H9 (cell line): ENCODE measurements around the gene COL3A1. TPM values are rescaled to one million over a fixed set of nuclear protein-coding genes. Genes with fewer than 3 reads are reported as not detected.

ENCODE experiments used
- DNase-seq: peaks from one replicate; pipeline ENCODE4 v3.0.0-alpha.2; 2017
- H2AFZ ChIP-seq: one replicate; pipeline ENCODE4 v1.6.1; 2013; ENCODE audit warnings: mild to moderate bottlenecking, low read length, control low read depth, moderate library complexity
- H2AK5ac ChIP-seq: 2 replicates; pipeline ENCODE4 v1.6.1; 2013; ENCODE audit warnings: low read length, control low read depth, mixed read lengths; ENCODE audit not compliant: insufficient read length
- H2BK120ac ChIP-seq: one replicate; pipeline ENCODE4 v1.6.1; 2013; ENCODE audit warnings: low read depth, mild to moderate bottlenecking, low read length, control low read depth, inconsistent platforms; ENCODE audit not compliant: poor library complexity, severe bottlenecking
- H2BK12ac ChIP-seq: 2 replicates; pipeline ENCODE4 v1.6.1; 2013; ENCODE audit warnings: low read length, control low read depth, mixed read lengths, low read depth; ENCODE audit not compliant: insufficient read length
- H2BK15ac ChIP-seq: 2 replicates; pipeline ENCODE4 v1.6.1; 2013; ENCODE audit warnings: low read depth, low read length, control low read depth
- H2BK20ac ChIP-seq: one replicate; pipeline ENCODE4 v1.6.1; 2013; ENCODE audit warnings: low read depth, mild to moderate bottlenecking, low read length, control low read depth, inconsistent platforms; ENCODE audit not compliant: poor library complexity, severe bottlenecking
- H2BK5ac ChIP-seq: 2 replicates; pipeline ENCODE4 v1.6.1; 2013; ENCODE audit warnings: low read length, control low read depth, mixed read lengths; ENCODE audit not compliant: insufficient read length
- H3K14ac ChIP-seq: 2 replicates; pipeline ENCODE4 v1.6.1; 2013; ENCODE audit warnings: low read length, control low read depth; ENCODE audit not compliant: insufficient read depth
- H3K18ac ChIP-seq: 2 replicates; pipeline ENCODE4 v1.6.1; 2013; ENCODE audit warnings: low read depth, mild to moderate bottlenecking, mixed read lengths, low read length, control low read depth; ENCODE audit not compliant: insufficient read length
- H3K23ac ChIP-seq: 2 replicates; pipeline ENCODE4 v1.6.1; 2013; ENCODE audit warnings: low read length, control low read depth, mixed read lengths, low read depth; ENCODE audit not compliant: insufficient read length
- H3K23me2 ChIP-seq: 2 replicates; pipeline ENCODE4 v1.6.1; 2013; ENCODE audit warnings: low read depth, mild to moderate bottlenecking, mixed read lengths, low read length, control low read depth; ENCODE audit not compliant: insufficient read length, poor library complexity, severe bottlenecking
- H3K27ac ChIP-seq: 2 replicates; pipeline ENCODE4 v1.5.1; 2013; ENCODE audit warnings: low read length, control low read depth, mixed read lengths, low read depth; ENCODE audit not compliant: insufficient read length
- H3K27me3 ChIP-seq: 2 replicates; pipeline ENCODE4 v1.6.1; 2013; ENCODE audit warnings: low read length, control low read depth, inconsistent platforms; ENCODE audit not compliant: insufficient read depth
- H3K4ac ChIP-seq: 2 replicates; pipeline ENCODE4 v1.6.1; 2013; ENCODE audit warnings: low read depth, mild to moderate bottlenecking, control low read depth, inconsistent platforms, low read length, moderate library complexity
- H3K4me1 ChIP-seq: 2 replicates; pipeline ENCODE4 v1.6.1; 2013; ENCODE audit warnings: low read length, control low read depth, inconsistent platforms; ENCODE audit not compliant: insufficient read depth
- H3K4me2 ChIP-seq: 2 replicates; pipeline ENCODE4 v1.6.1; 2013; ENCODE audit warnings: low read length, control low read depth, mixed read lengths; ENCODE audit not compliant: insufficient read length, insufficient read depth
- H3K56ac ChIP-seq: 2 replicates; pipeline ENCODE4 v1.6.1; 2013; ENCODE audit warnings: low read depth, mild to moderate bottlenecking, mixed read lengths, low read length, control low read depth; ENCODE audit not compliant: insufficient read length
- H3K79me1 ChIP-seq: 2 replicates; pipeline ENCODE4 v1.6.1; 2013; ENCODE audit warnings: low read depth, mild to moderate bottlenecking, moderate library complexity, low read length, control low read depth, inconsistent platforms; ENCODE audit not compliant: insufficient read depth, poor library complexity, severe bottlenecking
- H3K79me2 ChIP-seq: 2 replicates; pipeline ENCODE4 v1.6.1; 2013; ENCODE audit warnings: low read length, control low read depth, inconsistent platforms; ENCODE audit not compliant: insufficient read depth
- H3K9ac ChIP-seq: 2 replicates; pipeline ENCODE4 v1.6.1; 2013; ENCODE audit warnings: low read length, control low read depth, mixed read lengths; ENCODE audit not compliant: insufficient read length; ENCODE audit errors: extremely low read depth
- H3K9me3 ChIP-seq: one replicate; pipeline ENCODE4 v1.6.1; 2013; ENCODE audit warnings: low read depth, low read length, inconsistent platforms; ENCODE audit not compliant: control insufficient read depth
- H3T11ph ChIP-seq: one replicate; pipeline ENCODE4 v1.6.1; 2013; ENCODE audit warnings: mild to moderate bottlenecking, low read length, control low read depth, inconsistent platforms
- H4K20me1 ChIP-seq: one replicate; pipeline ENCODE4 v1.6.1; 2013; ENCODE audit not compliant: control insufficient read depth, insufficient read length, insufficient read depth
- H4K5ac ChIP-seq: 2 replicates; pipeline ENCODE4 v1.6.1; 2013; ENCODE audit warnings: low read depth, mild to moderate bottlenecking, mixed read lengths, low read length, control low read depth; ENCODE audit not compliant: insufficient read length
- H4K8ac ChIP-seq: replicated peaks from 2 replicates; pipeline ENCODE4 v1.6.1; 2013; ENCODE audit warnings: low read length, control low read depth, mixed read lengths, low read depth; ENCODE audit not compliant: insufficient read length
- H4K91ac ChIP-seq: 2 replicates; pipeline ENCODE4 v1.6.1; 2013; ENCODE audit warnings: low read depth, mild to moderate bottlenecking, moderate library complexity, mixed read lengths, low read length, control low read depth; ENCODE audit not compliant: insufficient read length
- H3K27ac Mint-ChIP-seq, 3 experiments: 2 replicates in 2 of 3; 3 replicates in 1 of 3; pipeline ENCODE4 v1.8.0; 2020 to 2021; ENCODE audit warnings: mixed read lengths in 3 of 3, mild to moderate bottlenecking in 1 of 3, moderate library complexity in 1 of 3
- H3K27me3 Mint-ChIP-seq: 2 replicates; pipeline ENCODE4 v1.8.0; 2021; ENCODE audit warnings: low read depth, mild to moderate bottlenecking, moderate library complexity, mixed read lengths
- H3K36me3 Mint-ChIP-seq, 3 experiments: 2 replicates in 2 of 3; 3 replicates in 1 of 3; pipeline ENCODE4 v1.8.0; 2020 to 2021; ENCODE audit warnings: low read depth in 3 of 3, mixed read lengths in 3 of 3; ENCODE audit not compliant: insufficient read depth in 1 of 3
- H3K4me1 Mint-ChIP-seq, 2 experiments: 2 replicates each; pipeline ENCODE4 v1.8.0; 2020; ENCODE audit warnings: mixed read lengths in 2 of 2
- H3K4me3 Mint-ChIP-seq, 2 experiments: 2 replicates in 1 of 2; 3 replicates in 1 of 2; pipeline ENCODE4 v1.8.0; 2020 to 2021; ENCODE audit warnings: mild to moderate bottlenecking in 2 of 2, mixed read lengths in 2 of 2, moderate library complexity in 1 of 2
- H3K9me3 Mint-ChIP-seq, 2 experiments: 2 replicates in 1 of 2; 3 replicates in 1 of 2; pipeline ENCODE4 v1.8.0; 2020; ENCODE audit warnings: mild to moderate bottlenecking in 2 of 2, mixed read lengths in 2 of 2, moderate library complexity in 1 of 2
- WGBS: extraction: QIAGEN DNeasy Blood & Tissue Kit; methylation state at CpG from one replicate; pipeline ENCODE4 v1.1.7; 2013; ENCODE audit warnings: missing lambda C conversion rate, low lambda C conversion rate, mixed read lengths; ENCODE audit not compliant: insufficient read length; ENCODE audit errors: extremely low coverage; 5-methylcytosine and 5-hydroxymethylcytosine counted together
- total RNA-seq: library from RNA; stranded (reverse); gene quantifications from 2 replicates; pipeline ENCODE4 v1.2.1, GENCODE V29; 2021
- TF ChIP-seq, protein P1 (sequence below): fragments of 200-600 bp; sonication (generic); conservative IDR thresholded peaks from 3 replicates; pipeline ENCODE4 v1.8.0; 2021; ENCODE audit warnings: antibody characterized with exemption, mild to moderate bottlenecking

Gene COL3A1
- total RNA-seq, 1 experiment from 2014 or later, result not detected

DNA sequence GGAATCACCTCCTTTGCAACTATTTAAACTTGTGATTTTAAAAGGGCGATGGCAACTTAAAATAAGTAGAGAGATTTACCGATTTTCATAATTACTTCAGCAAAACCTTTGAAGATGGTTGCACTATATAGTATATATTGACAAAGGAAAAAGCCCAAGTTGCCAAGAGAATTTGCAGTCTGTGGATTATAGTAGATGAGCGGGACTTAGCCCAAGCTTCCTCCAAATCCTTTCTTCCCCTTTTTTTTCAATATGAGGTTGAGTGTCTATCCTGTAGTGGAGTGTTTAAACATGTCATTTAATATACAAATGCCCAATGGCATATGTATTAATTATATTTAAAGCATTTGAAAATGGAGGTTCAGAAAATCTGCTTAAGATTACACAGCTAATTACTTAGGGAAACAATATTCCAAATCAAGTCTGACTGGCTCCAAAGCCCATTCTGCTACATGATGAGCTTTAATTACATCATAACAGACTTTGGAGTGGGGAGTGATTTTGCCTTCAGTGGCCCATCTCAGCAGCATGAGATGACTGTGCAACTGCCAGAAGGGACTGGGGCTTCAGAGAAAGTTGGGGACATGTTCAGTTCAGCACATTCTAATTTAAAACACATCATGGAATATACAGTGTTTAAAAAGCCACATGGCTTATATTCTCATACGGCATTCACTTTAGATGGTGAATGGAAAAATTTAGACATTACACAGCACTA, 73.2 kb downstream of the COL3A1 start:
- Histone ChIP-seq H2BK5ac (no peak overlapping the region), H2BK12ac (no peak overlapping the region), H3K18ac (no peak overlapping the region), H2BK15ac (no peak overlapping the region), H3K9ac (no peak overlapping the region), H2BK20ac (no peak overlapping the region), H4K20me1 (no peaks in the 10 kb centered on the region), H3K79me1 (no peaks in the 10 kb centered on the region), H3K23me2 (no peaks in the 10 kb centered on the region), H2AFZ (no peak overlapping the region), H4K91ac (no peak overlapping the region), H3K4ac (no peak overlapping the region), H3K4me2 (no peak overlapping the region), H2BK120ac (no peak overlapping the region), H3K79me2 (no peaks in the 10 kb centered on the region), H3K4me1 (no peaks in the 10 kb centered on the region), H2AK5ac (no peak overlapping the region), H3K14ac (no peak overlapping the region), H3K56ac (no peak overlapping the region), H3K27ac (no peak overlapping the region), H3K27me3 (no peaks in the 10 kb centered on the region), H4K5ac (no peak overlapping the region), H3T11ph (no peak overlapping the region), H4K8ac (no peak overlapping the region), H3K23ac (no peak overlapping the region), H3K9me3 (no peaks in the 10 kb centered on the region)
- Mint-ChIP-seq H3K9me3 (no peaks in the 10 kb centered on the region), H3K4me1 (no peaks in the 10 kb centered on the region; a peak in 1 of 4 replicates), H3K36me3 (no peaks in the 10 kb centered on the region), H3K4me3 (no peak overlapping the region), H3K27me3 (no peaks in the 10 kb centered on the region), H3K27ac (no peak overlapping the region; a peak in 1 of 7 replicates)
- DNase-seq, result no peak
- TF ChIP-seq, protein P1, sequence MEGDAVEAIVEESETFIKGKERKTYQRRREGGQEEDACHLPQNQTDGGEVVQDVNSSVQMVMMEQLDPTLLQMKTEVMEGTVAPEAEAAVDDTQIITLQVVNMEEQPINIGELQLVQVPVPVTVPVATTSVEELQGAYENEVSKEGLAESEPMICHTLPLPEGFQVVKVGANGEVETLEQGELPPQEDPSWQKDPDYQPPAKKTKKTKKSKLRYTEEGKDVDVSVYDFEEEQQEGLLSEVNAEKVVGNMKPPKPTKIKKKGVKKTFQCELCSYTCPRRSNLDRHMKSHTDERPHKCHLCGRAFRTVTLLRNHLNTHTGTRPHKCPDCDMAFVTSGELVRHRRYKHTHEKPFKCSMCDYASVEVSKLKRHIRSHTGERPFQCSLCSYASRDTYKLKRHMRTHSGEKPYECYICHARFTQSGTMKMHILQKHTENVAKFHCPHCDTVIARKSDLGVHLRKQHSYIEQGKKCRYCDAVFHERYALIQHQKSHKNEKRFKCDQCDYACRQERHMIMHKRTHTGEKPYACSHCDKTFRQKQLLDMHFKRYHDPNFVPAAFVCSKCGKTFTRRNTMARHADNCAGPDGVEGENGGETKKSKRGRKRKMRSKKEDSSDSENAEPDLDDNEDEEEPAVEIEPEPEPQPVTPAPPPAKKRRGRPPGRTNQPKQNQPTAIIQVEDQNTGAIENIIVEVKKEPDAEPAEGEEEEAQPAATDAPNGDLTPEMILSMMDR, result no peak
- WGBS, result no CpG with 5 or more reads among the region's 4 CpGs
